Chondrocyte (in vitro differentiated cells): ENCODE results near the gene CECR2. TPM values are rescaled to one million over a fixed set of nuclear protein-coding genes. Genes with fewer than 3 reads are reported as not detected.

Experiments used
- DNase-seq: peaks from one replicate; pipeline ENCODE4 v3.0.0; 2021; ENCODE audit warnings: mixed read lengths, low spot score
- H3K27ac Mint-ChIP-seq: one replicate; pipeline ENCODE4 v1.8.0; 2021; ENCODE audit warnings: mild to moderate bottlenecking, moderate library complexity, mixed read lengths; ENCODE audit not compliant: unreplicated experiment
- H3K27me3 Mint-ChIP-seq: 2 replicates; pipeline ENCODE4 v1.8.0; 2021; ENCODE audit warnings: low read depth, mixed read lengths
- H3K36me3 Mint-ChIP-seq: 2 replicates; pipeline ENCODE4 v1.8.0; 2021; ENCODE audit warnings: low read depth, mixed read lengths
- H3K4me1 Mint-ChIP-seq: 2 replicates; pipeline ENCODE4 v1.8.0; 2021; ENCODE audit warnings: low read depth, mild to moderate bottlenecking, mixed read lengths
- H3K4me3 Mint-ChIP-seq: one replicate; pipeline ENCODE4 v1.8.0; 2021; ENCODE audit warnings: mild to moderate bottlenecking, moderate library complexity, mixed read lengths; ENCODE audit not compliant: unreplicated experiment
- H3K9me3 Mint-ChIP-seq: 2 replicates; pipeline ENCODE4 v1.8.0; 2021; ENCODE audit warnings: low read depth, mixed read lengths
- CTCF ChIP-seq: fragments of 200-600 bp; sonication (generic); IDR thresholded peaks from 2 replicates; pipeline ENCODE4 v1.5.0; 2021; ENCODE audit warnings: antibody characterized with exemption, mild to moderate bottlenecking, moderate library complexity
- total RNA-seq: library from RNA; stranded (reverse); gene quantifications from 3 replicates; pipeline ENCODE4 v1.2.1, GENCODE V29; 2021

CECR2 gene
- total RNA-seq, 1 donor from 2014 or later = 0.20 TPM

- Mint-ChIP-seq H3K27ac (no peak overlapping the region), H3K4me1 (no peaks in the 10 kb centered on the region), H3K4me3 (no peak overlapping the region), H3K27me3 (peaks cover 15% of the 10 kb centered on the region), H3K9me3 (no peaks in the 10 kb centered on the region), H3K36me3 (no peaks in the 10 kb centered on the region)
- no peak for TF ChIP-seq CTCF
- DNase-seq = peak; percentile 46
Measured at GRCh38 chr22:17334059-17334458, 35.2 kb upstream of the CECR2 start.

- Mint-ChIP-seq H3K9me3 (no peaks in the 10 kb centered on the region), H3K27me3 (peaks cover 19% of the 10 kb centered on the region), H3K4me1 (no peaks in the 10 kb centered on the region), H3K36me3 (no peaks in the 10 kb centered on the region), H3K4me3 (no peak overlapping the region), H3K27ac (no peak overlapping the region)
- no peak for TF ChIP-seq CTCF
- peak; percentile 30 for DNase-seq
Measured at GRCh38 chr22:17334983-17335382, 34.3 kb upstream of the CECR2 start.

- Mint-ChIP-seq H3K36me3 (no peaks in the 10 kb centered on the region), H3K9me3 (no peaks in the 10 kb centered on the region), H3K27me3 (peaks cover 19% of the 10 kb centered on the region), H3K27ac (no peak overlapping the region), H3K4me3 (no peak overlapping the region), H3K4me1 (no peaks in the 10 kb centered on the region)
- TF ChIP-seq CTCF = no peak
- no peak for DNase-seq
Measured at GRCh38 chr22:17336061-17336460, 33.2 kb upstream of the CECR2 start.

GRCh38 chr22:17337639-17338038 is 31.6 kb upstream of the CECR2 start:
- no peak overlapping the region for H3K27ac Mint-ChIP-seq
- H3K4me1 Mint-ChIP-seq = no peaks in the 10 kb centered on the region
- TF ChIP-seq CTCF = no peak
- no peak overlapping the region for H3K4me3 Mint-ChIP-seq
- H3K36me3 Mint-ChIP-seq = no peaks in the 10 kb centered on the region
- no peaks in the 10 kb centered on the region for H3K9me3 Mint-ChIP-seq
- no peak for DNase-seq
- peaks cover 19% of the 10 kb centered on the region for H3K27me3 Mint-ChIP-seq

- TF ChIP-seq CTCF = no peak
- Mint-ChIP-seq H3K9me3 (no peaks in the 10 kb centered on the region), H3K36me3 (no peaks in the 10 kb centered on the region), H3K4me3 (no peak overlapping the region), H3K4me1 (no peaks in the 10 kb centered on the region), H3K27ac (no peak overlapping the region), H3K27me3 (peaks cover 19% of the 10 kb centered on the region)
- peak; percentile 4 for DNase-seq
Measured at GRCh38 chr22:17339095-17339693, 30.1 kb upstream of the CECR2 start.
